ENCODE measurements around the gene DAP.

GRCh38 chr5:10662661-10663488 is 98.2 kb downstream of the DAP start:
- TF ChIP-seq CTCF (IDR thresholded peaks at IDR 0.05): no peak
- TF ChIP-seq POLR2A (IDR thresholded peaks at IDR 0.05): no peak

Data from Peyer's patch (tissue), 4 donors.